Jurkat, Clone E6-1 (cell line): ENCODE measurements around the gene ATP12A. TPM values are rescaled to one million over a fixed set of nuclear protein-coding genes. Genes with fewer than 3 reads are reported as not detected.

Experiments
- DNase-seq: peaks from one replicate; pipeline ENCODE4 v3.0.0-alpha.2; 2011; ENCODE audit warnings: low read depth, low spot score
- H3K4me3 ChIP-seq: 2 replicates; pipeline ENCODE4 v1.5.1; 2011; ENCODE audit warnings: mild to moderate bottlenecking, low read length, control low read depth, moderate library complexity
- polyA plus RNA-seq: library from polyadenylated mRNA; unstranded; fragments of >200 nt; gene quantifications from one replicate; pipeline ENCODE4 v1.2.1, GENCODE V29; 2012; ENCODE audit warnings: missing spikeins; ENCODE audit not compliant: insufficient read length, insufficient read depth

Gene ATP12A
- not detected for polyA plus RNA-seq

DNA sequence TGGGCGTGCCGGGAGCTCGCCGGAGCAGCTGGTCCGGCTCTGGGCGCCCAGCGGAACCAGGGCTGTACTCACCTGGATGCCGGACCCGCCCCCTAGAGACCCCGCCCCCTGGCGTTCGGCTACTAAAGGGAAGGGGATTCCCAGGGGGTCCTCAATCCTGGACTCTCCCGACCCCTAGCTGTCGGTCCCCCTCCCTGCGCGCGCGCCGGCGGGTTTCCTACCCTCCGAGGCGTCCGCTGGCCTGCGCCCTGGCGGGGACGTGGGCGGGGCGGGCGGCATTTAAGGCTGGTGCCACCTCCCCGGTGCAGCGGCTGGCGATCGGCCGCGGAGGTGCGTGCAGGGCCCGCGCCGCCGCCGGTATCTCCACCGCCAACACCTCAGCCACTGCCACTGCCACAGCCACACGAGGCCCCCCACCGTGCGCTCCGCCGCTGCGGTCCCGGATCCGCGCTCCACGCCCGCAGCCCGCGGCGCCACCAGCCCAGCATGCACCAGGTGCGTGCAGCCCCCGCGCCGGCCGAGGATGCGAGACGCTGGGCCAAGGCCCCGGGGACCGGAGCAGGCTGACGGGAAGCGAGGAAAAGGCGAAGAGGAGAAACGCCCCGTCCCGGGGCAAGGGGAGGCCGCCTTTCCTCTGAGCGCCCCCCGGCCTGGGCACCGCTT is at the start of gene ATP12A:
Gene ATP12A, plus strand, starts transcription at position 151 of the 663 bp plus-strand sequence. Its CDS starts 336 bp downstream, at position 487.
- H3K4me3 ChIP-seq: no peak within 1 kb of the TSS
- no peak for DNase-seq

DNA sequence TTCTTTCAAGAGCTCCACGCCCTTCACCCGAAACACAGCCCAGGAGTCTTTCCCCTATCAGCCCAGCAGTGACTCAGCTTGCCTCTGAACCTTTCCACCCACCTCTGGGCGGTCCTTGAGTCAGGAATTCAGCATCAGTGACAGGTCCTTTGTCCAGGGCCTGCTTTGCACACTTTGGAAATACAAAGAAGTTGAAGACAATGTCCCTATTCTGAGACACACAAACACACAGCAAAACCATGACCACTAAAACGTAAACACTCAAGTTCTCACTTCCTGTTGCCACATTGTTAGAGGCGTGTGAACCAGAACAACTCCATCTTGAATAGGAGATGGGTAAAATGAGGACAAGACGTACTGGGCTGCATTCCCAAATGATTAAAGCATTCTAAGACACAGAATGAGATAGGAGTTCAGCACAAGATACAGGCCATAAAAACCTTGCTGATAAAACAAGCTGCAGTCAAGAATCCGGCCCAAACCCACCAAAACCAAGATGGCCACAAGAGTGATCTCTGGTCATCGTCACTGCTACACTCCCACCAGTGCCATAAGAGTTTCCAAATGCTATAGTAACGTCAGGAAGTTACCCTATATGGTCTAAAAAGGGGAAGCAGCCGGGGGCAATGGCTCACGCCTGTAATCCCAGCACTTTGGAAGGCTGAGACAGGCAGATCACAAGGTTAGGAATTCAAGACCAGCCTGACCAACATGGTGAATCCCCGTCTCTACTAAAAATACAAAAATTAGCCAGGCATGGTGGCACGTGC is 49.2 kb upstream of the ATP12A start:
- H3K4me3 ChIP-seq: no peak overlapping the region
- no peak for DNase-seq

DNA sequence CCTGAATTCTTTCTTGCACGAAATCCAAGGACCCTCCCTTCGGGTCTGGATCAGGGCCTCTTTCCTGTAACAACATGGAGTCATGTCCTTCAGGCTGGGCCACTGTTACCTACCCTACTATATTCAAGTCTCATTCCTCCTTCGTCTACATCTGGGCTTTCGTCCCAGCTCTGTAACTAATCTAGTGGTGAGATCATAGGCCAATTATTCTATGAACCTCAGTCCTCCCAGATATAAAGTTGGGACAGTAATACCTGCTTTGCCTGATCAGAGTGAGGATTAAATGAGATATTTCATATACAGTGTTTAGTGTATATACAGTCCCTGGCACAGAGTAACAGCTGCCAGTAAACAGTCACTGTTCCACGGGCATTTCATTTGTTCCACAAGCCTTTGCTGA is 48.3 kb upstream of the ATP12A start:
- no peak overlapping the region for H3K4me3 ChIP-seq
- DNase-seq: no peak

DNA sequence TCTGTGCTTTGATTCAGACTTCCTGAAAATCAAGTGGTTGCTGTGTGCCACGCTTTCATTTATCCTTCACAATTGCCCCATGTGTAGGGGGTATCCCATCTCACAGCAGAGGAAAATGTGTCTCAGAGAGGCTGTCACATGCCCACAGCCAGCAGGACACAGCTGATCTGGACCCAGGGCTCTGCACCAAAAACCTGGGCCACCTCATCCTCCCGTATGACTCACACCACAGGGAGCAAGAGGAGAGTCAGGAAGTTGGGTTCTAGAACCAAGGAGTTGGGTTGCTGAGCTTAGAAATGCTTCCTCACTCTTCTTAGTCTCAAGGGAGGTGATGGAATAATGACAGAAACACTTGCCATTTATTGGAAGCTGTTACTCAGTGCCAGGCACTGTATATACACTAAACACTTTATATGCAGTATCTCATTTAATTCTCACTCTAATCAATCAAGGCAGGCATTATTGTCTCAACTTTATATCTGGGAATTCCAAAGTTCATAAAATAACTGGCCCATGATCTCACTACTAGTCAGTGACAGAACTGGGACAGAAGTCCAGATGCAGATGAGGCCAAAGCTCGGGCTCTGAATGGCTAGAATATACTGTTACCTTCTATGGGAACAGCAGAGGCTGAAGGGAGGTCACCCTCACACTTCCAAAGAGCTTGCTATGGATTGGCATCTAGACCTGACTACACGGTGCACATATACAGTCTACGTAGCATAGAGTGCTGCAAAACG is 47.7 kb upstream of the ATP12A start:
- no peak for DNase-seq
- H3K4me3 ChIP-seq: no peak overlapping the region

DNA sequence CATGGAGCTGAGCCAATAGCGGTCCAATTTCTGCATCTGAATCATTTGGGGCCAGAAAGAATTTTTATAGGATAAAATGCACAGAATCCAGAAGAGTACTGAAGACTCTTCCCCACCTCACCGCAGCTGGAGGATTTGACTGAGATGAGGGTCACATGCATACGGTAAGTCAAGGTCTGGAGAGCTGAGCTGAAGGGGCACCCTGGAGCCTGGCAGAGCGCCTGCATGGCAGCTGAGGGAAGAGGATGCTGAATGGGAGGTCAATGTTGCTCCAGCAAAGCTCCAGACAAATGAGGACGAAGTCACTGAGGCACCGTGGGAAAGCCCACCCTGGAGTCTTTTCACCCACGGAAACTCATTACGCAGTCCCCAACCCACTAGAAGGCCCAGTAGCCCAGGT is 43.4 kb upstream of the ATP12A start:
- DNase-seq: no peak

DNA sequence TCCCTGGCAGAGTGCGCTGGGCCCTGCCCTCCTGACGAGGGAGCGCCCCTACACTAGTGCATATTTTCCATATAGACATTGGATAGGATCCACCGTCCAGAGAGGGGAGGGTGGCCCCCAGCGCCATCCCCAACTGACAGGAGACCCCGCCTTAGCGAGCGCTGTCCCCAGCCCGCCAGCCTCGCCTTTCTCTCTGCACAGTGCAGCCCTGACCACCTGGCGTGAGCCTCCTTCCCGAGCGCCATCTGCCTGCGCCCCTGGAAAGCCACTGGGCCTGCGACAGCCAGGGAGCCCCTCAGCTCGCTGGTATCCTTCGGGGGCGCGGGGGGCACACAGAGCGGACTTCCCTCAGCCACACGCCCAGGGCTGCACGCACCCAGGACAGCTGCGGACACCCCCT is 42.1 kb upstream of the ATP12A start:
- DNase-seq: no peak
- H3K4me3 ChIP-seq: no peak overlapping the region

More for the DNA sequence above, 43.4 kb upstream of the ATP12A start:
- H3K4me3 ChIP-seq: no peak overlapping the region

DNA sequence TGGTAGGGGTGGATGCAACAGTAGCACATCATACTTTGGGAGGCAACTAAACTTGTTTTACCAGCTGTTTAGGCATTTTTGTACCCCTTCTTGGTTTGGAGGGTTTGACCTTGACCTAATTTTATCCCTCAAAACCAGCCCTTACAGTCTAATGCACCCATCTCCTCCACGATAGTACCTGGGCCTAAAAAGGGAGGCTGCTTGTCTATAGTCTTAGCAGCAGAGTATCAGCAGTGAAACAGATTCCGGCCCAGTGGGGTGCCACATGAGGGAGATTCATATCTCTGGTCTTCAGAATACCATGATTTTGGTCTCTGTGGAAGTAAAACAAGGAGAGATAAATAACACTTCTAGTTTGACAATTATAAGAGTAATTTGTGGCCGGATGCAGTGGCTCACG is 39.5 kb upstream of the ATP12A start:
- DNase-seq: no peak

DNA sequence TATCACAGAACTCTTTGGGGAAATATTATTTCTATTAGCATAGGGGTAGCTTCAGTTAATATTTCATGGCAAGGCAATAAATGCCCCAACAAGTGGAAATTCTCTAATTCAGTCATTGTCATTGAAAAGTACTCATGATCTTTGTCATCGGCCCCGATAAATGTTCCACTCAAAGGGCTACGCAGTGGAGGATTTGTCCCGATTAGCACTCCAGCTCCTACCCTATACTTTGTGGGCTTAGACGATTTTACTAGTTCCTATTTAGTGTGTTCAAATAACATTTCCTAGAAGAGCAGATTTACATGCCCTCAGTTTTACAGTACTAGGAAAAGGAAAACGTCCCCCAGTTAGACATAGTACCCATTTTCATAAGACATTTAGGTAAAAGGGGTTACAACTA is 38.0 kb upstream of the ATP12A start:
- no peak for DNase-seq
- H3K4me3 ChIP-seq: no peak overlapping the region

More for the DNA sequence above, 39.5 kb upstream of the ATP12A start:
- no peak overlapping the region for H3K4me3 ChIP-seq

DNA sequence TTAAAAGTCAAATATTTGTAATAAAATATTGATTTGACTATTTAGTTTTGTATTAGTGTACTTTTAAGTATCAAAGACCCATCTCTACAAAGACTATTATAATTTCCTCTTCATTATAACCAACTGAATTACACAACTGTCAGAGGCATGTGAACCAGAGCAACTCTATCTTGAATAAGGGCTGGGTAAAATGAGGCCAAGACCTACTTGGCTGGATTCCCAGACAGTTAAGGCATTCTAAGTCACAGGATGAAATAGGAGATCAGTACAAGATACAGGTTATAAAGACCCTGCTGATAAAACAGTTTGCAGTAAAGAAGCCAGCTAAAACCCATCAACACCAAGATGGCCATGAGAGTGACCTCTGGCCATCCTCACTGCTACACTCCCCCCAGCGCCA is 36.2 kb upstream of the ATP12A start:
- no peak for DNase-seq
- H3K4me3 ChIP-seq: no peak overlapping the region

DNA sequence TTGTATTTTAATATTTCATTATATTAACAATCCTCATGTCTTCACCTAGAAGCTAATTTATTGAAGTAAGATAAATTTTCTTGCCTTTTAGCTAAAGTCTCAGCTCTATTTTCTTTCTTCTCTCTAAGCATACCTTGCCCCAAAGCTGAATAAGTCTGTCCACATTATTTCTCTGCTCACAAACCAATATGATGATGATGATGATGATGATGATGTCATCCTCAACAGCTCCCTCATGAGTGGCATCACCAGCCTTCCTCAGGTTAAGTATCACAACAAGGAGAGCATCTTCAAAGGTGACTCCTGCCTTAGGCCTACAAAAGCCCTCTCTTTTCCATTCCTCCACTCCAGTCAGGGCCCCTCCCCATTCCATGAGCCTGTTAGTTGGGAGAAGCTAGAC is 31.9 kb upstream of the ATP12A start:
- H3K4me3 ChIP-seq: no peak overlapping the region
- no peak for DNase-seq

DNA sequence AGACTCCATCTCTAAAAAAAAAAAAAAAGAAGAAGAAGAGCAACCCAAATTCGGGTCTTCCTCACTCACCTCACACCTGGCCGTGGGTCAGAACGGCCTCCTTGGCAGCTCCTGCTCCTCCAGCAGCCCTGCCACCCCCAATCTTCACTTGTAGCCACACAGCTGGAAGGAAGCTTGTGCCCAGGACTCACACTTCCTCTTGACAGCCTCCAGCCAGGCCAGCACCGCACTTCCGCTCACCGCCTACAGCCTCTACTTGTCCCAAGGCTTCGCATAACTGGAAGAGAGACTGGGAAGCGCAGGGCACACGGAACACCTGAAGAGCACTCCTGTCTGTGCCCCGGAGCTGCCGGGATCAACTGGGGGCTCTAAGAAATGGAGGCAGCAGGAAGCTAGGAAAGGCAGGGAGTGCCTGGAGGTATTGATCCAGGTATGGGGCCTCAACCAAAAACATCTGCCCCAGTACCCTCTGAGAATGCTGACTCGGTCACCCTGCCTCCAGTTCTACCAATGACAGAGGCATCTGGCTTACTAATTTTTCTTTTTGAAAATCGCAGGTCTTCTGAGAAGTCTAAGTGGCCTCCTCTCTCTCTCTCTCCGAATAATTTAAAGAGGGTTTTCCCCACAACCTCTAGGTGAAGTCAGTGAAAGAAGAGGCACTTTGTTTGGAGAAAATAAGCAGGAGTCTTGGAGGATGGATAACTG is 31.1 kb upstream of the ATP12A start:
- DNase-seq: no peak
- H3K4me3 ChIP-seq: no peak overlapping the region

DNA sequence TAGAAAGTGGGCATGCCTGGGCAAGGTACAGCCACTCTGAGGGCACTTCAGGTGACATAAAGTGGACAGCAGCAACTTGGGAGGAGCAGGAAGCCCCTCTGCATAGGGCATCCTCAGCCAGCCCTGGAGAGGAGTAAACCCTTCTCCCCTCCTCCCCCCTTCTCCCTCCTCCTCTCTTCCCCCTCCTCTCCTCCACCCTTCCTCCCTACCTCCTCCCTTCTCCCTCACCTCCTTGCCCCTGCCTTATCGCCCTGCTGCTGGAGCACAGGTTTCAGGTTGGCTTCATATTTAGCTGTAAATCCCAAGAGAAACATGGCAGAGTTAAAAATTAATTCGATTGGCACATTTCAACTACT is 30.5 kb upstream of the ATP12A start:
- no peak for DNase-seq
- no peak overlapping the region for H3K4me3 ChIP-seq

DNA sequence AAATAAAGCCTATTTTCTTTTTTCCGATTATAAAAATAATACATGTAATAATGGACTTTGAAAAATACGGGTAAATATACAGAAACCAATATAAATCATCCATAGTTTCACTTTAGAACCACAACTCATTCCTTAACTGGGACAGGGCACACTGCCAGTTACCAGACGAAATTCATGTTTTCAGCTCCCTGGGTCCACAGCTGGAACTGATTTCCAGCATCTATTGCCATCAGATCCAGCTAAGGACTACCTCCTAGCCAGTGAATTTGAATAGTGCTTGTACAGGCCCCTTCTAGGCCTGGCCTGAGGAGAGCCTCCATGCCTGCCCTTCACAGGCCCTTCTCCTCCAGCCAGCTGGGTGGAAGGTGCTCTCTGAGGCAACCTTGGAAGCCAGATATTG is 30.0 kb upstream of the ATP12A start:
- no peak for DNase-seq
- no peak overlapping the region for H3K4me3 ChIP-seq

DNA sequence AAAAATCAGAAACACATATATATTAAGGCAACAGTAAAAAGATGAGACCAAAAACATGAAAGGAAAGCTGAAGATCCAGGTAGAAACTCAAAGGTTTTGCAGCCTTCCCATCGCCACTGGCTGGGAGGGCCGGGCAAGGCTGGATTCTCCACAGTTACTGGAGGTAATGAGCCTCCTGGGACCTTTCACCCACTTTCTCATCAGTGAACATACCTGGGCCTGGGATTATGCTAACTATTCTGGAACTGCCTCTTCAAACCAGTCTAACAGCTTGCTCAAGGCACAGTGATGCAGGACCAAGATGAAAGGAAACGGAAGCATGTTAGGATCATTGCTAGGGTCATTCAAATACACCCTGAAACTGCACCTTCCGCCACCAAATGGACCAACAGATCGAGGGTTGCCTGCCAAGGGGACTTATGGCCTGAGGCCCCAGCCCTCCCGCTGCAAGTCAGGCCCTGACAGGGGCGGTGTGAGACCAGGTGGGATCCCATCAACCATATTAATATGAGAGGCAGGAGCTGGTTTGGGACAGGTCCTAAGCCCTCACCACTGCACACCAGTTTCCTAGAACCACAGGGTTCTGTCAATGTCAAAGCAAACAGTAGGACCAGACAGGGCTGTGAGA is 28.4 kb upstream of the ATP12A start:
- DNase-seq: no peak
- H3K4me3 ChIP-seq: no peak overlapping the region

DNA sequence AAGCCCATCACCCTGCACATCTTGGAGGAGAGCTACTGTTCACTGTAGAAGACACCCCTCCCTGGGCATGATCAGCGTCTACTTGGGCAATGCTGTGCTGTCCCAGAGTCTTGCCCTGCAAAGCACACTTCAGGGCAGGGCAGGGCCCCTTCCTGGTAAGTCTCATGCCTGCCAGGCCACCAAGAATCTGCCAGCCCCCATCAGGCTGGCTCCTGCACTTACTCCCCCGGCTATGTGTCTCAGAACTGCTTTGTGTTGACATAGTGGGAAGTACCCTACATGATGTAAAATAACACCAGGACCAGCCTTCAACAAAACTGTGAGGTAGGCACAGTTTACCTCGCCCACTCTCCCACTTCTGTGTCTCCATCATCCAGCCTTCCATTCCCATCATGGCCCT is 27.8 kb upstream of the ATP12A start:
- no peak for DNase-seq
- no peak overlapping the region for H3K4me3 ChIP-seq

DNA sequence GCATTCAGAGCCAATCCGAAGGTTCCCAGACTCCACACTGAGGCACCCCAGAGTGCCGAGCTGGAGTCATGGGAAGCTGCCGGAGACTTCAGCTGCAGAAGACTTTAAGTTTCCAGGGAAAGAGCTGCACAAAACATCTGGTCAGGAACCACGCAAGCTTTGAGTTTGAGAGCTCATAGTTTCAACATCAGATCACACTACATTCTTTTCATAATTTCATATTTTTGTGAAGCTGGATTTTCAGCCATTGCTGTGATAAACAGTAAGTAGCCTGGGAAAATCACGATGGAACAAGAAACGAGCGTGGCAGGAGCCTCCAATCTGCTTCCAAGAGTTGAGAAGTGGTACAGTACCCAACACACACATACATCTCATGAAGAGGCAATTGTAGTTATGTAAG is 25.5 kb upstream of the ATP12A start:
- no peak for DNase-seq
- no peak overlapping the region for H3K4me3 ChIP-seq

DNA sequence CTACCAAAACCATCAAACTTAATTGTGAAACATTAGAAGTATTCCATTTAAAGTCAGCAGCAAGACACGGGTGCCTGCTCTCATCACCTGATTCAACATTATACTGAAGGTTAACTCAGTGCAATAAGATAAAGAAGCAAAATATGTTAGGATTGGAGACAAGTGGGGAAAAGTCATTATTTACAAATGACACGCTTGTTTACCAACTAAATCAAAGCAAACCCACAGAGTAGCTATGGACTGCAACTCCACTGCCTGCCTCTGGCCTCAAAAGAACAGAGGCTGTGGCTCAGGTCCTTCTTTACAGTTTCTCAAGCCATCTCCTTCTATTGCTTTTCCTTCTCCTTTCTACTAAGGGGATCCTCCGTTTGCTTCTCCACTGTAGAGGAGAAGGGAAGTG is 21.0 kb upstream of the ATP12A start:
- H3K4me3 ChIP-seq: no peak overlapping the region
- no peak for DNase-seq

DNA sequence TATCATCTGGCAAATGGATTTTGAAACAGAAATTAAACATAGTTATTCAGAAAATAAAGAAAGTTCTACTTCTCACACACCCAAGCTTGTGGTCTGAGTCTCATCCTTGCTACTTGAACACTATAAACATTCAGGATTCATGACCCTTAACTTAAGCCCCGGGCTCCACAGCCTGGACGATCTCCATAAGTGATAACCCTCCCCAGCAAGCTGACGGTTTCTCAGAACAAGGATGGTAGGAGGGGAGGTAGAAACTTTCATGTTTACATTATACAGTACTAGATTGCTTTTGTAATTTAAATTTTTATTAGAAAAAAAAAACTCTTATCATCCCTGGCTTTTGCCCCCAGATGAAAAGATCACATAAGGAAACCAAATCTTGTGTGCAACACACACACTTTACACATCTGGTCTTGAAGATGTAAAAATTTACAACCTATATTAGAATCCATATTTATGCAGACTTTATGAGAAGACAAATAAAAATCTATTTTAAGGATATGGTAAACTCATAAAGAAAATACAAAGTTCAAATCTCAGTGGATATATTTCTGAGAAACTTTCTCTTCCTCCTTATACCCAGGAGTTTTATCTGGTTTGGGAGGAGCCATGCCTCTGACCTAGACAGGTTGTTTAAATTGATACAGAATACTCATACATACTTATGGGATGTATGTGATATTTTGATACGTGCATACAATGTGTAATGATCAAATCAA is 20.0 kb upstream of the ATP12A start:
- H3K4me3 ChIP-seq: no peak overlapping the region

DNA sequence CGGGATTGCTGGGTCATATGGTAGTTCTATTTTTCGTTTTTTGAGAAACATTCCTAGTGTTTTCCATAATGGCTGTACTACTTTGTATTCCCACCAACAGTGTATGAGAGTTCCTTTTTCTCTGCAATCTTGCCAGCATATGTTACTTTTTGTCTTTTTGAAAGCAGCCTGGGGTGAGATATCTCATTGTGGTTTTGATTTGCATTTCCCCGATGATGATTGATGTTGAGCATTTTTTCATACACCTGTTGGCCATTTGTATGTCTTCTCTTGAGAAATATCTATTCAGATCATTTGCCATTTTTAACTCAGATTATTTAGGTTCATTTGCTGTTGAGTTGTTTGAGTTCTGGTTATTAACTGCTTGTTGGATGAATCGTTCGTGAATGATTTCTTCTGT is 18.5 kb upstream of the ATP12A start:
- H3K4me3 ChIP-seq: no peak overlapping the region
- no peak for DNase-seq

More for the DNA sequence above, 20.0 kb upstream of the ATP12A start:
- no peak for DNase-seq
